HCT116 (cell line): ENCODE results near the gene RFPL3. TPM values are rescaled to one million over a fixed set of nuclear protein-coding genes. Genes with fewer than 3 reads are reported as not detected.

ENCODE experiments used
- ATAC-seq: fragments of 200-7000 bp; cut with Tn5 transposase; 2 replicates; pipeline ENCODE4 v1.9.1; 2020; ENCODE audit warnings: mild to moderate bottlenecking, moderate library complexity
- BruUV-seq: library from RNA; stranded (reverse); fragments of 400-500 nt; replicated peaks from 2 replicates; lab custom pipeline; 2021; lab: Mats Ljungman, UMichigan
- CTCF ChIA-PET: fragments of 300-600 bp; sonication (Branson Sonifier 250); formaldehyde crosslinking; loops from one replicate; lab custom pipeline; 2021; ENCODE audit warnings: antibody characterized with exemption; lab: Charles Lee
- POLR2A ChIA-PET: fragments of 300-600, 350-600 bp; sonication (Branson Sonifier 250); formaldehyde crosslinking; loops from one replicate; lab custom pipeline; 2021; ENCODE audit warnings: antibody characterized with exemption; lab: Charles Lee
- RAD21 ChIA-PET, 2 experiments: fragments of 300-600 bp; sonication (Branson Sonifier 250); formaldehyde crosslinking; loops; one replicate each; lab custom pipeline; 2023; ENCODE audit warnings: low total read pairs in 2 of 2; ENCODE audit not compliant: uncharacterized antibody in 2 of 2, unreplicated experiment in 2 of 2, low non-redundant PET in 1 of 2; lab: Charles Lee
- DNase-seq: peaks from one replicate; pipeline ENCODE4 v3.0.0-alpha.2; 2010; ENCODE audit warnings: low read depth, low spot score
- H2AFZ ChIP-seq: fragments of 200-600 bp; shearing (Covaris generic), sonication (generic); 2 replicates; pipeline ENCODE4 v1.6.1; 2017; ENCODE audit warnings: low read depth, mixed run types, mixed read lengths, antibody characterized with exemption, low read length; ENCODE audit not compliant: poor library complexity, severe bottlenecking
- H3K27ac ChIP-seq: 2 replicates; pipeline ENCODE4 v1.5.1; 2012; ENCODE audit warnings: low read depth, low read length
- H3K27me3 ChIP-seq: fragments of 200-600 bp; sonication (generic); 2 replicates; pipeline ENCODE4 v1.6.1; 2016; ENCODE audit warnings: mixed run types, low read length, mixed read lengths; ENCODE audit not compliant: insufficient read depth
- H3K36me3 ChIP-seq, 2 experiments: fragments of 200-500 bp in 1 of 2; fragments of 200-600 bp in 1 of 2; sonication (Bioruptor generic) in 1 of 2; sonication (generic) in 1 of 2; 2 replicates each; pipeline versions ENCODE4 v1.5.1 to v1.6.1; 2014 to 2016; ENCODE audit warnings: low read length in 2 of 2, inconsistent platforms in 1 of 2, mixed read lengths in 1 of 2, mixed run types in 1 of 2; ENCODE audit not compliant: insufficient read depth in 2 of 2, control insufficient read depth in 1 of 2
- H3K4me1 ChIP-seq, 2 experiments: fragments of 200-600 bp in 1 of 2; sonication (generic) in 1 of 2; 2 replicates each; pipeline versions ENCODE4 v1.5.1 to v1.6.1; 2012 to 2017; ENCODE audit warnings: low read length in 2 of 2, inconsistent platforms in 1 of 2, mild to moderate bottlenecking in 1 of 2, mixed read lengths in 1 of 2, mixed run types in 1 of 2, moderate library complexity in 1 of 2; ENCODE audit not compliant: insufficient read depth in 2 of 2, control insufficient read depth in 1 of 2
- H3K4me2 ChIP-seq: fragments of 200-600 bp; sonication (generic); 2 replicates; pipeline ENCODE4 v1.6.1; 2017; ENCODE audit warnings: mixed run types, low read length, mixed read lengths
- H3K4me3 ChIP-seq, 2 experiments: fragments of 200-600 bp in 1 of 2; sonication (generic) in 1 of 2; replicated peaks in 1 of 2; 2 replicates each; pipeline ENCODE4 v1.5.1; 2011 to 2016; ENCODE audit warnings: low read length in 2 of 2, control low read depth in 1 of 2, low read depth in 1 of 2, mild to moderate bottlenecking in 1 of 2, mixed read lengths in 1 of 2, mixed run types in 1 of 2
- H3K79me2 ChIP-seq: fragments of 200-600 bp; sonication (generic); 2 replicates; pipeline ENCODE4 v1.6.1; 2017; ENCODE audit warnings: mild to moderate bottlenecking, mixed run types, low read length, moderate library complexity, mixed read lengths; ENCODE audit not compliant: insufficient read depth
- H3K9ac ChIP-seq: fragments of 200-600 bp; sonication (generic); 2 replicates; pipeline ENCODE4 v1.6.1; 2016; ENCODE audit warnings: low read length, mixed read lengths
- H3K9me2 ChIP-seq: fragments of 200-600 bp; sonication (generic), shearing (Covaris generic); 2 replicates; pipeline ENCODE4 v1.6.1; 2017; ENCODE audit warnings: mixed run types, mild to moderate bottlenecking, moderate library complexity; ENCODE audit not compliant: insufficient read depth
- H3K9me3 ChIP-seq, 2 experiments: fragments of 200-500 bp in 1 of 2; fragments of 200-600 bp in 1 of 2; sonication (Bioruptor generic) in 1 of 2; sonication (generic) in 1 of 2; 2 replicates each; pipeline ENCODE4 v1.6.1; 2014 to 2017; ENCODE audit warnings: low read length in 2 of 2, mixed read lengths in 2 of 2, inconsistent platforms in 1 of 2, low read depth in 1 of 2, mild to moderate bottlenecking in 1 of 2, mixed run types in 1 of 2, moderate library complexity in 1 of 2; ENCODE audit not compliant: control insufficient read depth in 1 of 2, insufficient read depth in 1 of 2
- H4K20me1 ChIP-seq: fragments of 200-600 bp; sonication (generic), shearing (Covaris generic); 2 replicates; pipeline ENCODE4 v1.6.1; 2017; ENCODE audit warnings: mixed run types, mild to moderate bottlenecking, moderate library complexity; ENCODE audit not compliant: insufficient read depth
- CEBPB ChIP-seq: IDR thresholded peaks from 2 replicates; pipeline ENCODE4 v1.6.1; 2012; ENCODE audit warnings: low read depth
- ELF1 ChIP-seq: IDR thresholded peaks from 2 replicates; pipeline ENCODE4 v1.6.1; 2012; ENCODE audit warnings: low read depth, borderline replicate concordance
- EZH2 ChIP-seq: fragments of 200-600 bp; sonication (generic); IDR thresholded peaks from 2 replicates; pipeline ENCODE4 v1.6.1; 2017; ENCODE audit warnings: antibody characterized with exemption, mixed run types
- JUND ChIP-seq: IDR thresholded peaks from 2 replicates; pipeline ENCODE4 v1.6.1; 2012
- TCF7L2 ChIP-seq: IDR thresholded peaks from 2 replicates; pipeline ENCODE4 v1.7.0; 2011; ENCODE audit warnings: borderline replicate concordance, inconsistent platforms; ENCODE audit not compliant: insufficient read depth, insufficient read length; ENCODE audit errors: extremely low read depth
- YY1 ChIP-seq: IDR thresholded peaks from 2 replicates; pipeline ENCODE4 v1.6.1; 2011; ENCODE audit warnings: low read length, low read depth, moderate library complexity, mild to moderate bottlenecking; ENCODE audit not compliant: insufficient replicate concordance; ENCODE audit errors: extremely low read depth
- ZNF274 ChIP-seq: fragments of 200-500 bp; sonication (Bioruptor generic); IDR thresholded peaks from 2 replicates; pipeline ENCODE4 v1.6.1; 2014; ENCODE audit warnings: mild to moderate bottlenecking, low read depth, low read length, inconsistent platforms
- intact Hi-C: fragments of 100-400 bp; cut with micrococcal nuclease; formaldehyde crosslinking; loops from 2 replicates; pipeline ENCODE4 v1.10.0; 2022
- total RNA-seq: library from RNA; stranded (reverse); gene quantifications from one replicate; pipeline ENCODE4 v1.2.1, GENCODE V29; 2021; ENCODE audit not compliant: unreplicated experiment
- TF ChIP-seq, protein P1 (sequence below): IDR thresholded peaks from 2 replicates; pipeline ENCODE4 v1.6.1; 2012
- TF ChIP-seq, protein P2 (sequence below): IDR thresholded peaks from 2 replicates; pipeline ENCODE4 v1.6.1; 2012; ENCODE audit warnings: low read depth
- TF ChIP-seq, protein P3 (sequence below): IDR thresholded peaks from 2 replicates; pipeline ENCODE4 v1.6.1; 2011; ENCODE audit warnings: mild to moderate bottlenecking, low read length, moderate library complexity; ENCODE audit not compliant: insufficient replicate concordance; ENCODE audit errors: extremely low read depth
- TF ChIP-seq, protein P4 (sequence below), 3 experiments: fragments of 200-600 bp in 1 of 3; sonication (generic) in 1 of 3; IDR thresholded peaks in 2 of 3; conservative IDR thresholded peaks in 1 of 3; 2 replicates each; pipeline ENCODE4 v1.5.1; 2012 to 2017; ENCODE audit warnings: low read depth in 2 of 3, low read length in 2 of 3, antibody characterized with exemption in 1 of 3, borderline replicate concordance in 1 of 3, control low read depth in 1 of 3, mild to moderate bottlenecking in 1 of 3, mixed read lengths in 1 of 3, mixed run types in 1 of 3, moderate library complexity in 1 of 3; ENCODE audit not compliant: insufficient read depth in 1 of 3

RFPL3 gene
- total RNA-seq, 1 experiment from 2014 or later, result not detected

DNA sequence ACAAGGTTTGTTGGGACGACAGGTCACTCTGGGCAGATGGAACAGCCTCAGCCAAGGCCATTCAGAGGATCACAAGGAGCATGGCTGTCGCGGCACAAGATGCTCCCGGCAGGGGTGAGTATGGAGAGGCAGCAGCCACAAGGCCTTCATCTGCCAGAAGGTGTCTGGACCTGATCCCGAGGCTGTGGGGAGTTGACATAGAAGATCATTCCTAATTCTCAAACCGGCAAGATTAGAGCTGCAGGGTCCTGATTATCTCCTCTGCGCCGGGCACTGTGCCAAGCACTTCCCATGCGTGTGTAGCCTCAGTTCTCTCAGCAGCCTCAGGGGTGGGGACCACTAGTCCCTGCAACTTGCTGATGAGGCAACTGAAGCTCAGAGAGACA is 32.3 kb upstream of the RFPL3 start:
- POLR2A ChIA-PET, result no interaction called here

More for the DNA sequence above, 32.3 kb upstream of the RFPL3 start:
- TF ChIP-seq, protein P1, sequence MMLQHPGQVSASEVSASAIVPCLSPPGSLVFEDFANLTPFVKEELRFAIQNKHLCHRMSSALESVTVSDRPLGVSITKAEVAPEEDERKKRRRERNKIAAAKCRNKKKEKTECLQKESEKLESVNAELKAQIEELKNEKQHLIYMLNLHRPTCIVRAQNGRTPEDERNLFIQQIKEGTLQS, result no peak
- TF ChIP-seq ELF1 (no peak), TCF7L2 (no peak), CEBPB (no peak), YY1 (no peak), JUND (no peak), EZH2 (no peak), ZNF274 (no peak)
- TF ChIP-seq, protein P2, sequence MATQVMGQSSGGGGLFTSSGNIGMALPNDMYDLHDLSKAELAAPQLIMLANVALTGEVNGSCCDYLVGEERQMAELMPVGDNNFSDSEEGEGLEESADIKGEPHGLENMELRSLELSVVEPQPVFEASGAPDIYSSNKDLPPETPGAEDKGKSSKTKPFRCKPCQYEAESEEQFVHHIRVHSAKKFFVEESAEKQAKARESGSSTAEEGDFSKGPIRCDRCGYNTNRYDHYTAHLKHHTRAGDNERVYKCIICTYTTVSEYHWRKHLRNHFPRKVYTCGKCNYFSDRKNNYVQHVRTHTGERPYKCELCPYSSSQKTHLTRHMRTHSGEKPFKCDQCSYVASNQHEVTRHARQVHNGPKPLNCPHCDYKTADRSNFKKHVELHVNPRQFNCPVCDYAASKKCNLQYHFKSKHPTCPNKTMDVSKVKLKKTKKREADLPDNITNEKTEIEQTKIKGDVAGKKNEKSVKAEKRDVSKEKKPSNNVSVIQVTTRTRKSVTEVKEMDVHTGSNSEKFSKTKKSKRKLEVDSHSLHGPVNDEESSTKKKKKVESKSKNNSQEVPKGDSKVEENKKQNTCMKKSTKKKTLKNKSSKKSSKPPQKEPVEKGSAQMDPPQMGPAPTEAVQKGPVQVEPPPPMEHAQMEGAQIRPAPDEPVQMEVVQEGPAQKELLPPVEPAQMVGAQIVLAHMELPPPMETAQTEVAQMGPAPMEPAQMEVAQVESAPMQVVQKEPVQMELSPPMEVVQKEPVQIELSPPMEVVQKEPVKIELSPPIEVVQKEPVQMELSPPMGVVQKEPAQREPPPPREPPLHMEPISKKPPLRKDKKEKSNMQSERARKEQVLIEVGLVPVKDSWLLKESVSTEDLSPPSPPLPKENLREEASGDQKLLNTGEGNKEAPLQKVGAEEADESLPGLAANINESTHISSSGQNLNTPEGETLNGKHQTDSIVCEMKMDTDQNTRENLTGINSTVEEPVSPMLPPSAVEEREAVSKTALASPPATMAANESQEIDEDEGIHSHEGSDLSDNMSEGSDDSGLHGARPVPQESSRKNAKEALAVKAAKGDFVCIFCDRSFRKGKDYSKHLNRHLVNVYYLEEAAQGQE, result no peak
- TF ChIP-seq, protein P3, sequence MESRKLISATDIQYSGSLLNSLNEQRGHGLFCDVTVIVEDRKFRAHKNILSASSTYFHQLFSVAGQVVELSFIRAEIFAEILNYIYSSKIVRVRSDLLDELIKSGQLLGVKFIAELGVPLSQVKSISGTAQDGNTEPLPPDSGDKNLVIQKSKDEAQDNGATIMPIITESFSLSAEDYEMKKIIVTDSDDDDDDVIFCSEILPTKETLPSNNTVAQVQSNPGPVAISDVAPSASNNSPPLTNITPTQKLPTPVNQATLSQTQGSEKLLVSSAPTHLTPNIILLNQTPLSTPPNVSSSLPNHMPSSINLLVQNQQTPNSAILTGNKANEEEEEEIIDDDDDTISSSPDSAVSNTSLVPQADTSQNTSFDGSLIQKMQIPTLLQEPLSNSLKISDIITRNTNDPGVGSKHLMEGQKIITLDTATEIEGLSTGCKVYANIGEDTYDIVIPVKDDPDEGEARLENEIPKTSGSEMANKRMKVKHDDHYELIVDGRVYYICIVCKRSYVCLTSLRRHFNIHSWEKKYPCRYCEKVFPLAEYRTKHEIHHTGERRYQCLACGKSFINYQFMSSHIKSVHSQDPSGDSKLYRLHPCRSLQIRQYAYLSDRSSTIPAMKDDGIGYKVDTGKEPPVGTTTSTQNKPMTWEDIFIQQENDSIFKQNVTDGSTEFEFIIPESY, result no peak
- TF ChIP-seq, protein P4, sequence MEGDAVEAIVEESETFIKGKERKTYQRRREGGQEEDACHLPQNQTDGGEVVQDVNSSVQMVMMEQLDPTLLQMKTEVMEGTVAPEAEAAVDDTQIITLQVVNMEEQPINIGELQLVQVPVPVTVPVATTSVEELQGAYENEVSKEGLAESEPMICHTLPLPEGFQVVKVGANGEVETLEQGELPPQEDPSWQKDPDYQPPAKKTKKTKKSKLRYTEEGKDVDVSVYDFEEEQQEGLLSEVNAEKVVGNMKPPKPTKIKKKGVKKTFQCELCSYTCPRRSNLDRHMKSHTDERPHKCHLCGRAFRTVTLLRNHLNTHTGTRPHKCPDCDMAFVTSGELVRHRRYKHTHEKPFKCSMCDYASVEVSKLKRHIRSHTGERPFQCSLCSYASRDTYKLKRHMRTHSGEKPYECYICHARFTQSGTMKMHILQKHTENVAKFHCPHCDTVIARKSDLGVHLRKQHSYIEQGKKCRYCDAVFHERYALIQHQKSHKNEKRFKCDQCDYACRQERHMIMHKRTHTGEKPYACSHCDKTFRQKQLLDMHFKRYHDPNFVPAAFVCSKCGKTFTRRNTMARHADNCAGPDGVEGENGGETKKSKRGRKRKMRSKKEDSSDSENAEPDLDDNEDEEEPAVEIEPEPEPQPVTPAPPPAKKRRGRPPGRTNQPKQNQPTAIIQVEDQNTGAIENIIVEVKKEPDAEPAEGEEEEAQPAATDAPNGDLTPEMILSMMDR (IDR thresholded peaks at IDR 0.05 in 2 of 3, conservative IDR thresholded peaks at IDR 0.05 in 1 of 3; ENCODE audit: borderline replicate concordance in 1 of 3, insufficient read depth in 1 of 3, low read depth in 2 of 3, low read length in 2 of 3), result no peak
- Histone ChIP-seq H3K4me1 (no peaks in the 10 kb centered on the region), H3K4me2 (no peak overlapping the region), H3K79me2 (no peaks in the 10 kb centered on the region), H3K9me2 (no peaks in the 10 kb centered on the region), H3K9me3 (no peaks in the 10 kb centered on the region), H3K27ac (no peak overlapping the region), H2AFZ (no peak overlapping the region), H4K20me1 (no peaks in the 10 kb centered on the region), H3K27me3 (no peaks in the 10 kb centered on the region), H3K36me3 (no peaks in the 10 kb centered on the region), H3K4me3 (no peak overlapping the region), H3K9ac (no peak overlapping the region)
- ChIA-PET CTCF (no interaction called here), RAD21 (no interaction called here)
- no peak for ATAC-seq
- intact Hi-C loops, result no loop called here
- no TSS peak for BruUV-seq
- DNase-seq, result no peak
